Testis (tissue), 2 donors: Measurements from ENCODE around the gene SLC16A13.

Experiments
- CTCF ChIP-seq, 3 experiments: fragments of 450-650 bp in 2 of 3; fragments of 200-600 bp in 1 of 3; sonication (generic) in 1 of 3; IDR thresholded peaks; one replicate each; pipeline ENCODE4 v1.5.1; 2016 to 2019; ENCODE audit warnings: antibody characterized with exemption in 3 of 3, mild to moderate bottlenecking in 2 of 3, moderate library complexity in 1 of 3
- POLR2A ChIP-seq: fragments of 450-650 bp; IDR thresholded peaks from one replicate; pipeline ENCODE4 v1.6.1; 2017; ENCODE audit warnings: antibody characterized with exemption, mild to moderate bottlenecking, moderate library complexity

DNA sequence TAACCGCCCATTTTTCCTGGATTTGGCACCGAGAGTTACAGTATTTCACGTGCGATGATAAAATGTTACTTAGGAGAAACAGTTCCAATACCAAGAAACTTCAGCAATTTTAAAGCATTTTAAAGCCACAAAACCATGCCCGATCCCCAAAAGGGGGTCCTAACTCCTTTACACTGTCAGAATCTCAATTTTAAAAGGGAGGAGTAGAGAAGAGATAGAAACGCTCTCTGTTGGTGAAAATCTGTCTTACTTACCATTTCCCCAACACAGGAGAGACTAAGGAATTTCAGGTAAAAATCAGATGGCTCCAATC is 23.9 kb upstream of the SLC16A13 start:
- TF ChIP-seq CTCF (IDR thresholded peaks at IDR 0.05) (no peak), POLR2A (no peak)
